K562 (cell line): ENCODE results near the gene ARHGAP4. TPM values are rescaled to one million over a fixed set of nuclear protein-coding genes. Genes with fewer than 3 reads are reported as not detected.

Source experiments
- ARID4B ChIP-seq: sonication (generic); formaldehyde crosslinking; IDR thresholded peaks from 2 replicates; pipeline ENCODE4 v1.8.0; 2022; ENCODE audit warnings: mild to moderate bottlenecking, missing genetic modification reagents
- BCOR ChIP-seq: fragments of 450-650 bp; IDR thresholded peaks from 2 replicates; pipeline ENCODE4 v1.6.1; 2016
- CBFA2T3 ChIP-seq: fragments of 450-650 bp; IDR thresholded peaks from 2 replicates; pipeline ENCODE4 v1.6.1; 2017
- ERF ChIP-seq: fragments of 450-650 bp; formaldehyde crosslinking; IDR thresholded peaks from 2 replicates; pipeline ENCODE4 v1.4.0; 2020; ENCODE audit warnings: mild to moderate bottlenecking, mixed read lengths
- KAT7 ChIP-seq: sonication (generic); formaldehyde crosslinking; IDR thresholded peaks from 2 replicates; pipeline ENCODE4 v1.8.0; 2022; ENCODE audit warnings: missing genetic modification reagents, mild to moderate bottlenecking, borderline replicate concordance
- KDM2B ChIP-seq: fragments of 250-450 bp; sonication (Bioruptor Pico); IDR thresholded peaks from 2 replicates; pipeline ENCODE4 v1.8.0; 2021; ENCODE audit warnings: mild to moderate bottlenecking, moderate library complexity
- MCM7 ChIP-seq, 2 experiments: fragments of 450-650 bp; IDR thresholded peaks; 2 replicates each; pipeline ENCODE4 v1.6.1; 2016 to 2018
- NR3C1 ChIP-seq: sonication (generic); formaldehyde crosslinking; IDR thresholded peaks from 2 replicates; pipeline ENCODE4 v1.8.1; 2022; ENCODE audit warnings: missing genetic modification reagents
- POU5F1 ChIP-seq: fragments of 150-350 bp; IDR thresholded peaks from 2 replicates; pipeline ENCODE4 v1.6.1; 2014; ENCODE audit warnings: borderline replicate concordance, low read length, low read depth, mild to moderate bottlenecking; ENCODE audit not compliant: partially characterized antibody
- RBFOX2 ChIP-seq: fragments of 200-400 bp; formaldehyde crosslinking; IDR thresholded peaks from 2 replicates; pipeline ENCODE4 v1.6.1; 2017; ENCODE audit warnings: low read depth, mild to moderate bottlenecking, low read length, moderate library complexity
- SRF ChIP-seq, 2 experiments: fragments of 250-450, 450-650 bp in 1 of 2; sonication (Bioruptor Pico) in 1 of 2; sonication (generic) in 1 of 2; formaldehyde crosslinking; IDR thresholded peaks; 2 replicates each; pipeline versions ENCODE4 v1.5.0 to v1.5.1; 2020 to 2022; ENCODE audit warnings: mild to moderate bottlenecking in 1 of 2, missing genetic modification reagents in 1 of 2
- ZNF124 ChIP-seq: sonication (generic); formaldehyde crosslinking; IDR thresholded peaks from 2 replicates; pipeline ENCODE4 v1.8.1; 2022; ENCODE audit warnings: missing genetic modification reagents
- ZNF224 ChIP-seq: sonication (generic); formaldehyde crosslinking; IDR thresholded peaks from 2 replicates; pipeline ENCODE4 v1.8.0; 2022; ENCODE audit warnings: mild to moderate bottlenecking, missing genetic modification reagents
- ZNF431 ChIP-seq: sonication (generic); formaldehyde crosslinking; IDR thresholded peaks from 2 replicates; pipeline ENCODE4 v1.8.0; 2022; ENCODE audit warnings: mild to moderate bottlenecking, missing genetic modification reagents
- ZNF444 ChIP-seq: fragments of 250-450 bp; sonication (Bioruptor Pico); IDR thresholded peaks from 2 replicates; pipeline ENCODE4 v1.4.0; 2020; ENCODE audit warnings: mild to moderate bottlenecking, moderate library complexity
- polyA plus RNA-seq, 8 experiments: library from polyadenylated mRNA; depleted of rRNA in 4 of 8; stranded (reverse) in 5 of 8; unstranded in 3 of 8; fragments of >200 nt; fragmentation: Nextera tagmentation in 2 of 8; fragmentation: Illumina TruSeq in 1 of 8; extraction: Ambion mirVana in 2 of 8; extraction: Trizol in 1 of 8; gene quantifications; 2 replicates each; pipeline versions ENCODE4 v1.2.1 to v1.2.3, GENCODE V29; 2011 to 2014; ENCODE audit warnings: inconsistent platforms in 1 of 8, missing spikeins in 1 of 8
- total RNA-seq, 7 experiments: library from RNA; depleted of rRNA in 6 of 7; stranded (reverse); fragments of >200 nt in 6 of 7; fragmentation: Illumina TruSeq in 2 of 7; extraction: Trizol in 2 of 7; gene quantifications; 2 replicates each; pipeline versions ENCODE4 v1.2.1 to v1.2.3, GENCODE V29; 2011 to 2021; ENCODE audit warnings: low replicate concordance in 1 of 7
- TF ChIP-seq, protein P1 (sequence below): sonication (generic); formaldehyde crosslinking; IDR thresholded peaks from 2 replicates; pipeline ENCODE4 v1.9.0; 2022; ENCODE audit warnings: mild to moderate bottlenecking, missing genetic modification reagents

Gene ARHGAP4
- total and polyA plus RNA-seq, 9 of the 15 experiments (the other 6 are each of a cell fraction or from before 2014, with no cell fraction given): 0.30 to 81.8 (median 13.5) TPM

DNA sequence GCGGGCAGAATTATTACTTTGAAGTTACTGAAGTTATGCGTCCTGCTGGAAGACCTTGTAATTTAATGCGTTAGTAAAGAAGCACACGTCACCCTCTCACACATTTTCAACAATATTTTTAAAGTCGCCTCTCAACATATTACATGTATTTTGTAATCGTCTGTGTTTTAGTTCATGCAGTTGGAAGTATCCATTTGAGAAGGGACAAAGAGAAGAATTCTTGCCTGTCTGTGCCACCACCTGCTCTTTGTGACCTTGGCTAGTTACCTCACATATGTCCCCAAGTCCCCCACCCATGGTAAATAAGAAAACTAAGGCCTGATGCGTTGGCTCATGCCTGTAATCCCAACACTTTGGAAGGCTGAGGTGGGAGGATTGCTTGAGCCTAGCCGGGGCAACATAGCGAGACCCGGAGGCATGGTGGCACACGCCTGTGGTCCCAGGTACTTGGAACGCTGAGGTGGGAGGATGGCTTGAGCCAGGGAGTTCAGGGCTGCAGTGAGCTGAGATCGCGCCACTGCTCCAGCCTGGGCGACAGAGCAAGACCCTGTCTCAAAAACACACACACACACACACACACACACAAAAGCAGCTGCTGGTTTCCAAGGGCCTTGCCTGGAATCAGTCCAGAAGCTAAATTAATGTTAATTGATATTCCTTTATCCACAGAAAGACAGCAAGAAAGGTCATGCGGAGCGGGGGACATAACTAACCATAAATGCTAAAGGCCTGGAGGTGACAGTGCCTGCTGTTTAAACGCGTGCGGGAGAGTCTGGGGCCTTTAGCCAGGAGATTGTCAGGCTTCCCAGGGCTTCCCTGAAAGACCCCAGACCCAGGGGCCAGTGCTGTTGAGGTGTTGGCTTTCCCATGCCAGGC, 47.3 kb upstream of the ARHGAP4 start (continued):
- TF ChIP-seq ZNF124: no peak
- no peak for TF ChIP-seq ZNF431 (CRISPR knock-in tag)
- no peak for TF ChIP-seq MCM7 (IDR thresholded peaks at IDR 0.05)
- no peak for TF ChIP-seq ERF
- TF ChIP-seq, protein P1, sequence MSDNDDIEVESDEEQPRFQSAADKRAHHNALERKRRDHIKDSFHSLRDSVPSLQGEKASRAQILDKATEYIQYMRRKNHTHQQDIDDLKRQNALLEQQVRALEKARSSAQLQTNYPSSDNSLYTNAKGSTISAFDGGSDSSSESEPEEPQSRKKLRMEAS: peak; percentile 43
- no peak for TF ChIP-seq ZNF224 (CRISPR knock-in tag)
- TF ChIP-seq NR3C1 (CRISPR knock-in tag): no peak
- TF ChIP-seq KAT7 (CRISPR knock-in tag): no peak
- TF ChIP-seq SRF (CRISPR knock-in tag; IDR thresholded peaks at IDR 0.05): no peak
- no peak for TF ChIP-seq POU5F1
- no peak for TF ChIP-seq RBFOX2
- TF ChIP-seq BCOR: 0 out of 2 replicates have a peak, but pooled peaks have one; percentile 44
- TF ChIP-seq CBFA2T3: no peak
- TF ChIP-seq ZNF444 (CRISPR knock-in tag): no peak
- no peak for TF ChIP-seq KDM2B (CRISPR knock-in tag)
- TF ChIP-seq ARID4B (CRISPR knock-in tag): 0 out of 2 replicates have a peak, but pooled peaks have one; percentile 37
